ENCODE measurements around the gene PSMD11.

DNA sequence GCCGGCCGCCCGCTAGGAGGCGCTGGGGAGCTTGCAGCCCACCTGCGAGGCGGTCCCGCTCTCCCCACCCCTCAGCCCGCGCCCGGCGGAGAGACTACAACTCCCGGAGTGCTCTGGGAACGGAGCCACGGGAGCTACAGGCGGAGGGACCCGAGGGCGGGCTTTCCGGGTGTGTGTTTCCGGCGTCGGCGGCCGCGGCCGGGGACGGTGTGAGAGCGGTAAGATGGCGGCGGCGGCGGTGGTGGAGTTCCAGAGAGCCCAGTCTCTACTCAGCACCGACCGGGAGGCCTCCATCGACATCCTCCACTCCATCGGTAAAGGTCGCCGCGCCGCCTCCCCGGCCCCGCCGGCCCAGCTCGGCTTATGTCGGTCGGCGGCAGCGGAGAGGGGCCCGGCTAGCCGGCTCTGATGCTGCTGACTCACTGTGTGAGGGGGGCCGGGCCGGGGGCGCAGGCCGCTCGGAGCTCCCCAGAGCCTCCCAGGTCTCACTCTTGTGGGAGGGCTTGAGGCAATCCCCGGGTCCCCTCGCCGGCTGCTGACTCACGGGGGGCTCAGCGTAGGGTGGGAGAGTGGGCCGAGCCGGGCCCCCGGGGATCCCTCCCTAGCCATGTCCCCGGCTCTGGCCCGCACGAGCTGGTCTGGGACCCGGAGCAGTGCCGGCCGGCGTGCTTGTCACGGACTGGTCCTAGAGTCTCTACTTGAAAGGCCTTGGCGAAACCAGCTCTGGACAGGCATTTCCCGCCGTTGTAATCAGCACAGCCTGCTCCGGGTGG, at the start of gene PSMD11:
- TF ChIP-seq POLR2A (IDR thresholded peaks at IDR 0.05) = peak; percentile 29 to 54
- TF ChIP-seq, protein P1, sequence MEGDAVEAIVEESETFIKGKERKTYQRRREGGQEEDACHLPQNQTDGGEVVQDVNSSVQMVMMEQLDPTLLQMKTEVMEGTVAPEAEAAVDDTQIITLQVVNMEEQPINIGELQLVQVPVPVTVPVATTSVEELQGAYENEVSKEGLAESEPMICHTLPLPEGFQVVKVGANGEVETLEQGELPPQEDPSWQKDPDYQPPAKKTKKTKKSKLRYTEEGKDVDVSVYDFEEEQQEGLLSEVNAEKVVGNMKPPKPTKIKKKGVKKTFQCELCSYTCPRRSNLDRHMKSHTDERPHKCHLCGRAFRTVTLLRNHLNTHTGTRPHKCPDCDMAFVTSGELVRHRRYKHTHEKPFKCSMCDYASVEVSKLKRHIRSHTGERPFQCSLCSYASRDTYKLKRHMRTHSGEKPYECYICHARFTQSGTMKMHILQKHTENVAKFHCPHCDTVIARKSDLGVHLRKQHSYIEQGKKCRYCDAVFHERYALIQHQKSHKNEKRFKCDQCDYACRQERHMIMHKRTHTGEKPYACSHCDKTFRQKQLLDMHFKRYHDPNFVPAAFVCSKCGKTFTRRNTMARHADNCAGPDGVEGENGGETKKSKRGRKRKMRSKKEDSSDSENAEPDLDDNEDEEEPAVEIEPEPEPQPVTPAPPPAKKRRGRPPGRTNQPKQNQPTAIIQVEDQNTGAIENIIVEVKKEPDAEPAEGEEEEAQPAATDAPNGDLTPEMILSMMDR (IDR thresholded peaks at IDR 0.05) = peak; percentile 75 to 89 (median 78)
- peak in 1 of 2 donors; percentile 82 for TF ChIP-seq EP300 (IDR thresholded peaks at IDR 0.05)
